ENCODE results near the gene SFRP2.

- no peak for TF ChIP-seq CTCF (IDR thresholded peaks at IDR 0.05)
- no peak for TF ChIP-seq EZH2 (IDR thresholded peaks at IDR 0.05; ENCODE audit: borderline replicate concordance, insufficient read depth, low read depth, low read length, poor library complexity, severe bottlenecking)
Observed at GRCh38 chr4:153822316-153822715, 33.4 kb upstream of the SFRP2 start.
